ENCODE measurements around the gene GABRR1. TPM values are rescaled to one million over a fixed set of nuclear protein-coding genes. Genes with fewer than 3 reads are reported as not detected.
A peak's percentile ranks its signal among the peaks of the same experiment; 100 is the strongest.

Gene GABRR1
- total RNA-seq, 4 donors from 2014 or later: 0.14 TPM; not detected in 3

DNA sequence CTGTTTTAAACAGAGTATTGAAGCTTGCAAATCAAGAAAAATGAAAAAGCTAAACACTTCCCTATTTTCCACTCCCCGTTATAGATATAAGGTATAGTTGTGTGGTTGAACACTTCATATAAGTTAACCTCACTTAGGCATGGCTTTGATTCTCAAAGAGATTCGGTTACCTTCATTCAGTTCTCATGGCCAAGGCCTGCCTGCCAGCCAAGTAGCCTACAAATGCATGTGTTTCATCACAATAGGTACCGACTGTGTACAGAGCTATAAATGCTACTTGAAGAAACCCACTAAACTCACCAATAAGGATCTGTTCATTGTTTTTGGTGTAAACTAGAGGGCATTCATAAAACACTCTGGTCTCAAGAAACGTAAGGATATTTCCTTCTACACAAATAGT is 43.5 kb downstream of the GABRR1 start:
- WGBS, 2 donors (ENCODE audit: low coverage in 1 of 2): 73 to 83% methylated on average over 3 to 4 of the region's 4 CpGs
- no peaks in the 10 kb centered on the region for H3K27me3 ChIP-seq
- H3K36me3 ChIP-seq: no peaks in the 10 kb centered on the region
- intact Hi-C loops (cut with DNase I; ENCODE audit: low total_unique reads) (no loop called here), in situ Hi-C loops (cut with MboI; ENCODE audit: low pct_ligation_motif_present in 1 of 4, low pct_unique_long_range_greater_than_20kb in 1 of 4, low sequenced_read_pairs in 3 of 4) (no loop called here)
- H3K27ac ChIP-seq: no peak overlapping the region
- H3K9me3 ChIP-seq: no peaks in the 10 kb centered on the region
- DNase-seq: no peak
- H3K4me1 ChIP-seq: no peaks in the 10 kb centered on the region
- no peak overlapping the region for H3K4me3 ChIP-seq
- TF ChIP-seq, protein P1, sequence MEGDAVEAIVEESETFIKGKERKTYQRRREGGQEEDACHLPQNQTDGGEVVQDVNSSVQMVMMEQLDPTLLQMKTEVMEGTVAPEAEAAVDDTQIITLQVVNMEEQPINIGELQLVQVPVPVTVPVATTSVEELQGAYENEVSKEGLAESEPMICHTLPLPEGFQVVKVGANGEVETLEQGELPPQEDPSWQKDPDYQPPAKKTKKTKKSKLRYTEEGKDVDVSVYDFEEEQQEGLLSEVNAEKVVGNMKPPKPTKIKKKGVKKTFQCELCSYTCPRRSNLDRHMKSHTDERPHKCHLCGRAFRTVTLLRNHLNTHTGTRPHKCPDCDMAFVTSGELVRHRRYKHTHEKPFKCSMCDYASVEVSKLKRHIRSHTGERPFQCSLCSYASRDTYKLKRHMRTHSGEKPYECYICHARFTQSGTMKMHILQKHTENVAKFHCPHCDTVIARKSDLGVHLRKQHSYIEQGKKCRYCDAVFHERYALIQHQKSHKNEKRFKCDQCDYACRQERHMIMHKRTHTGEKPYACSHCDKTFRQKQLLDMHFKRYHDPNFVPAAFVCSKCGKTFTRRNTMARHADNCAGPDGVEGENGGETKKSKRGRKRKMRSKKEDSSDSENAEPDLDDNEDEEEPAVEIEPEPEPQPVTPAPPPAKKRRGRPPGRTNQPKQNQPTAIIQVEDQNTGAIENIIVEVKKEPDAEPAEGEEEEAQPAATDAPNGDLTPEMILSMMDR (IDR thresholded peaks at IDR 0.05): no peak
- TF ChIP-seq POLR2AphosphoS5 (IDR thresholded peaks at IDR 0.05): no peak
- no peak for TF ChIP-seq POLR2A (IDR thresholded peaks at IDR 0.05)
- TF ChIP-seq EP300 (IDR thresholded peaks at IDR 0.05; ENCODE audit: low read depth): no peak

DNA sequence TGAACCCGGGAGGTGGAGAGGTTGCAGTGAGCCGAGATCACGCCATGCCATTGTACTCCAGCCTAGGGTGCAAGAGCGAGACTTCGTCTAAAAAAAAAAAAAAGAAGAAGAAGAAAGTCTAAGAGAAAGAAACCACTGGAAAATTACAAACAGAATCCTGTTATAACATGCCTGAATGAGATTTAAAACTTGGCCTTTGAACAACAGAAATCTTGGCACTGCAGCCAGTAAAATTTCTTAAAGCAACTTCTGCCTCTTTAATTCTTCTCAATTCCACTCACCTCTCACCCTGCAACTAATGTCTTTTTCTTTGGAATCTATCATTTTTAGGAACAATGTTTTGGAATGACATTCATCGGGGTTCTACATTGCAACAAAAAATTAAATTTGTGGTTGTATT is 45.0 kb downstream of the GABRR1 start:
- H3K36me3 ChIP-seq: no peaks in the 10 kb centered on the region
- no peak overlapping the region for H3K27ac ChIP-seq
- no peaks in the 10 kb centered on the region for H3K9me3 ChIP-seq
- H3K4me1 ChIP-seq: no peaks in the 10 kb centered on the region
- H3K27me3 ChIP-seq: no peaks in the 10 kb centered on the region
- in situ Hi-C loops (cut with MboI; ENCODE audit: low pct_ligation_motif_present in 1 of 4, low pct_unique_long_range_greater_than_20kb in 1 of 4, low sequenced_read_pairs in 3 of 4) (no loop called here), intact Hi-C loops (cut with DNase I; ENCODE audit: low total_unique reads) (no loop called here)
- TF ChIP-seq POLR2A (IDR thresholded peaks at IDR 0.05) (no peak), EP300 (IDR thresholded peaks at IDR 0.05; ENCODE audit: low read depth) (no peak), POLR2AphosphoS5 (IDR thresholded peaks at IDR 0.05) (no peak)
- TF ChIP-seq, protein P1 (IDR thresholded peaks at IDR 0.05): no peak
- 63 to 74% methylated on average over 6 of the region's 6 CpGs for WGBS, 2 donors (ENCODE audit: low coverage in 1 of 2)
- H3K4me3 ChIP-seq: no peak overlapping the region
- DNase-seq: no peak

- in situ Hi-C loops (cut with MboI; ENCODE audit: low pct_ligation_motif_present in 1 of 4, low pct_unique_long_range_greater_than_20kb in 1 of 4, low sequenced_read_pairs in 3 of 4) (no loop called here), intact Hi-C loops (cut with DNase I; ENCODE audit: low total_unique reads) (no loop called here)
- 54 to 73% methylated on average over 4 of the region's 4 CpGs for WGBS, 2 donors (ENCODE audit: low coverage in 1 of 2)
- H3K27me3 ChIP-seq: no peaks in the 10 kb centered on the region
- no peaks in the 10 kb centered on the region for H3K9me3 ChIP-seq
- TF ChIP-seq POLR2A (IDR thresholded peaks at IDR 0.05) (no peak), EP300 (IDR thresholded peaks at IDR 0.05; ENCODE audit: low read depth) (peak; percentile 82), POLR2AphosphoS5 (IDR thresholded peaks at IDR 0.05) (peak in 1 of 3 donors; percentile 7)
- TF ChIP-seq, protein P1 (IDR thresholded peaks at IDR 0.05): no peak
- peak overlapping the region; percentile 71 to 88 (median 83) for H3K27ac ChIP-seq
- H3K4me1 ChIP-seq: peaks cover 0 to 6% (median 1%) of the 10 kb centered on the region in 4 donors
- DNase-seq: no peak
- H3K36me3 ChIP-seq: peaks cover 0 to 14% (median 6%) of the 10 kb centered on the region in 4 donors
- H3K4me3 ChIP-seq: no peak overlapping the region
These were observed 55.1 kb downstream of the GABRR1 start for GRCh38 chr6:89162047-89162371.

GRCh38 chr6:89161326-89162046 is 55.7 kb downstream of the GABRR1 start:
- WGBS, 2 donors (ENCODE audit: low coverage in 1 of 2): 76 to 77% methylated on average over 7 of the region's 7 CpGs
- peak overlapping the region; percentile 71 to 88 (median 83) for H3K27ac ChIP-seq
- H3K4me3 ChIP-seq: no peak overlapping the region
- no peaks in the 10 kb centered on the region for H3K9me3 ChIP-seq
- intact Hi-C loops (cut with DNase I; ENCODE audit: low total_unique reads) (no loop called here), in situ Hi-C loops (cut with MboI; ENCODE audit: low pct_ligation_motif_present in 1 of 4, low pct_unique_long_range_greater_than_20kb in 1 of 4, low sequenced_read_pairs in 3 of 4) (no loop called here)
- no peaks in the 10 kb centered on the region for H3K27me3 ChIP-seq
- DNase-seq: no peak
- TF ChIP-seq POLR2A (IDR thresholded peaks at IDR 0.05) (no peak), POLR2AphosphoS5 (IDR thresholded peaks at IDR 0.05) (no peak), EP300 (IDR thresholded peaks at IDR 0.05; ENCODE audit: low read depth) (peak; percentile 37)
- H3K4me1 ChIP-seq: peaks cover 0 to 6% (median 1%) of the 10 kb centered on the region in 4 donors
- peaks cover 0 to 14% (median 6%) of the 10 kb centered on the region in 4 donors for H3K36me3 ChIP-seq
